ENCODE results near the gene MZT2A. TPM values are rescaled to one million over a fixed set of nuclear protein-coding genes. Genes with fewer than 3 reads are reported as not detected.

MZT2A gene
- total and polyA plus RNA-seq, 4 donors, result 17.6 to 74.2 (median 53.0) TPM

Other genes with a start within 250 kb of the MZT2A start
- not detected for gene RAB6D, start 128.2 kb downstream of the MZT2A start, total RNA-seq
- gene RAB6D, start 128.2 kb downstream of the MZT2A start, polyA plus RNA-seq, result under 1 TPM; 0.02 to 0.08 TPM
- gene TUBA3D, start 16.3 kb downstream of the MZT2A start, total RNA-seq, result under 1 TPM; 0.08 to 0.14 TPM
- under 1 TPM; 0.13 to 0.15 TPM for gene TUBA3D, start 16.3 kb downstream of the MZT2A start, polyA plus RNA-seq
- gene CCDC74A, start 35.5 kb upstream of the MZT2A start, total RNA-seq, result 1 to 10 TPM in 1 of 2 donors, under 1 TPM in 1; 0.42 to 1.1 TPM
- under 1 TPM; 0.37 to 0.51 TPM for gene CCDC74A, start 35.5 kb upstream of the MZT2A start, polyA plus RNA-seq

Data from liver (tissue), 4 donors.